Osteoblast (primary cell): ENCODE results near the gene SPG21. TPM values are rescaled to one million over a fixed set of nuclear protein-coding genes. Genes with fewer than 3 reads are reported as not detected.

Experiments used
- DNase-seq: peaks from one replicate; pipeline ENCODE4 v3.0.0; 2011; ENCODE audit warnings: low spot score, mixed read lengths; ENCODE audit not compliant: insufficient read length; ENCODE audit errors: missing footprints
- H2AFZ ChIP-seq: 2 replicates; pipeline ENCODE4 v1.6.0; 2011; ENCODE audit warnings: mild to moderate bottlenecking, low read length
- H3K27ac ChIP-seq: 2 replicates; pipeline ENCODE4 v1.5.1; 2011; ENCODE audit warnings: mild to moderate bottlenecking, low read depth, low read length, moderate library complexity
- H3K27me3 ChIP-seq: 2 replicates; pipeline ENCODE4 v1.6.0; 2012; ENCODE audit warnings: mild to moderate bottlenecking, control low read depth, inconsistent platforms, low read length, moderate library complexity; ENCODE audit not compliant: insufficient read depth
- H3K36me3 ChIP-seq: 2 replicates; pipeline ENCODE4 v1.5.1; 2011; ENCODE audit warnings: mild to moderate bottlenecking, low read length, control low read depth, moderate library complexity; ENCODE audit not compliant: insufficient read depth
- H3K4me1 ChIP-seq: 2 replicates; pipeline ENCODE4 v1.5.1; 2011; ENCODE audit warnings: mild to moderate bottlenecking, low read length, control low read depth, moderate library complexity; ENCODE audit not compliant: insufficient read depth
- H3K4me2 ChIP-seq: 2 replicates; pipeline ENCODE4 v1.6.0; 2011; ENCODE audit warnings: mild to moderate bottlenecking, low read length; ENCODE audit not compliant: insufficient read depth
- H3K4me3 ChIP-seq: fragments of 200-600 bp; sonication (generic); 3 replicates; pipeline ENCODE4 v1.5.1; 2012; ENCODE audit warnings: mild to moderate bottlenecking, low read length, inconsistent platforms; ENCODE audit not compliant: insufficient read depth
- H3K79me2 ChIP-seq: 2 replicates; pipeline ENCODE4 v1.6.0; 2012; ENCODE audit warnings: mild to moderate bottlenecking, low read length, control low read depth, inconsistent platforms; ENCODE audit not compliant: insufficient read depth
- H3K9me3 ChIP-seq: 2 replicates; pipeline ENCODE4 v1.5.1; 2011; ENCODE audit warnings: low read depth, low read length, control low read depth
- H4K20me1 ChIP-seq: 2 replicates; pipeline ENCODE4 v1.6.0; 2012; ENCODE audit warnings: mild to moderate bottlenecking, low read length, control low read depth; ENCODE audit not compliant: insufficient read depth
- CTCF ChIP-seq: IDR thresholded peaks from 2 replicates; pipeline ENCODE4 v1.5.1; 2011; ENCODE audit warnings: mild to moderate bottlenecking, low read depth, low read length, moderate library complexity; ENCODE audit errors: extremely low read depth
- total RNA-seq: library from RNA; depleted of rRNA; stranded (reverse); fragments of >200 nt; gene quantifications from 2 replicates; pipeline ENCODE4 v1.2.3, GENCODE V29; 2012

The SPG21 gene
- total RNA-seq, 1 donor: 142 TPM

GRCh38 chr15:64921711-64922110, 68.0 kb downstream of the SPG21 start:
- Histone ChIP-seq H3K4me3 (no peak overlapping the region), H3K36me3 (no peaks in the 10 kb centered on the region), H3K9me3 (no peaks in the 10 kb centered on the region), H3K4me1 (peaks cover 11% of the 10 kb centered on the region), H3K27ac (no peak overlapping the region), H3K79me2 (no peaks in the 10 kb centered on the region), H3K4me2 (no peak overlapping the region), H4K20me1 (no peaks in the 10 kb centered on the region), H3K27me3 (no peaks in the 10 kb centered on the region), H2AFZ (no peak overlapping the region)
- no peak for DNase-seq
- TF ChIP-seq CTCF: no peak

DNA sequence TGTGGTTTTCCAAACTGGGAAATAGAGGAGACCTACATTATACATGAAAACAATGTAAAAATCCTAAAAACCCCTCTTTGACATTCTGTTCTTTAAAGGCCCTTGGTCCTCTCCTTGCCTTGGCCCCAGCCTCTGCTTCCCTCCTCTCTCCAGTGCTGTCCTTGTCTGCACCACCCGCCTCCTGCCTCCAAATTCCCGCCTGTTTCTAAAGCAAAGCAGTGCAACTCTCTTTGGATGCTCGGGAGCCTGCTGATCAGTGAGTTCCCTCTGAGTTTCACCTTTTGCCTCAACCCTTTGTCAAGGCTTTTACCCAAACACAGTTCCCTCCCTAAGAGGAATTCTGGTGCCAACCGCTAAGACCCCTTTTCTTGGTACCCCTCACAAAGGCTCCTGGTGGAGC, 70.0 kb downstream of the SPG21 start:
- no peak for DNase-seq
- no peak overlapping the region for H3K4me2 ChIP-seq
- no peaks in the 10 kb centered on the region for H3K9me3 ChIP-seq
- no peaks in the 10 kb centered on the region for H3K27me3 ChIP-seq
- no peaks in the 10 kb centered on the region for H4K20me1 ChIP-seq
- no peak for TF ChIP-seq CTCF
- no peak overlapping the region for H2AFZ ChIP-seq
- peaks cover 11% of the 10 kb centered on the region for H3K4me1 ChIP-seq
- H3K4me3 ChIP-seq: no peak overlapping the region
- H3K79me2 ChIP-seq: no peaks in the 10 kb centered on the region
- H3K36me3 ChIP-seq: no peaks in the 10 kb centered on the region
- no peak overlapping the region for H3K27ac ChIP-seq

DNA sequence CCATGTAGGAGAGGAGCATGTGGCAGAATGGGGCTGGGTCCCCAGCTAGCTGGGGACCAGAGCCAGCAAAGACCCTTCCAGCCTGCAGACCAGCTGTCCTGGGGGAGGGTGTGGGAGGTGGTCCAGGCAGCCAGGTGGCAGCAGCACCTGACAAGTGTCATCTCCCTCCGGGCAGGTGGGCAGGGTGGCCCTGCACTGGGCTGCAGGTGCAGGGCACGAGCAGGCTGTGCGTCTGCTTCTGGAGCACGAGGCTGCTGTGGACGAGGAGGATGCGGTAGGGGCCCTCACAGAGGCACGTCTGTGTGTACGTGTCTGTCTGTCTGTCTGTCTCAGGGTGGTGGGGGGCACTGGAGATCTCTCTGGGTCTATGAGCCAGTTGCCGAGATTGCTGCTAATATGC, 72.5 kb downstream of the SPG21 start:
- Histone ChIP-seq H3K4me3 (no peak overlapping the region), H3K4me1 (peaks cover 3% of the 10 kb centered on the region), H3K27me3 (no peaks in the 10 kb centered on the region), H3K4me2 (no peak overlapping the region), H3K36me3 (no peaks in the 10 kb centered on the region), H3K9me3 (no peaks in the 10 kb centered on the region), H4K20me1 (no peaks in the 10 kb centered on the region), H2AFZ (no peak overlapping the region), H3K27ac (no peak overlapping the region), H3K79me2 (no peaks in the 10 kb centered on the region)
- no peak for DNase-seq
- TF ChIP-seq CTCF: no peak

DNA sequence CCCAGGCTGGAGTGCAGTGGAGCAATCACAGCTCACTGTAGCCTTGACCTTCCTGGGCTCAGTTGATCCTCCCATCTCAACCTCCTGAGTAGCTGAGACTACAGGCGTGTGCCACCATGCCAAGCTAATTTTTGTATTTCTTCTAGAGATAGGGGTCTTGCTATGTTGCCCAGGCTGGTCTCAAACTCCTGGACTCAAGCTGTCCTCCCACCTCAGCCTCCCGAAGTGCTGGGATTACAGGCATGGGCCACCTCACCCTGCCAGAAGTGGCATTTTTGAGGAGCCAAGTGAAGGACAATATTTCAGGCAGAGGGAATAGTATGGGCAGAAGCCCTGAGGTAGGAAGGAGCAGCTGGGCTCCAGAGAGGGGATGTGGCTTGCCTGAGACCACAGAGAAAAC, 73.3 kb downstream of the SPG21 start:
- no peak overlapping the region for H3K4me3 ChIP-seq

More for the DNA sequence above, 73.3 kb downstream of the SPG21 start:
- Histone ChIP-seq H3K79me2 (no peaks in the 10 kb centered on the region), H3K4me1 (peaks cover under 1% of the 10 kb centered on the region), H3K9me3 (no peaks in the 10 kb centered on the region), H2AFZ (no peak overlapping the region), H3K36me3 (no peaks in the 10 kb centered on the region), H3K27ac (no peak overlapping the region), H3K4me2 (no peak overlapping the region), H3K27me3 (no peaks in the 10 kb centered on the region), H4K20me1 (no peaks in the 10 kb centered on the region)
- TF ChIP-seq CTCF: no peak
- DNase-seq: no peak
